Measurements from ENCODE around the gene CHST12.

- TF ChIP-seq GATA2 (IDR thresholded peaks at IDR 0.05; ENCODE audit: low read depth, low read length) (no peak), GATA3 (IDR thresholded peaks at IDR 0.05; ENCODE audit: low read depth, low read length) (no peak)
Measured at GRCh38 chr7:2421943-2422310, 18.5 kb downstream of the CHST12 start.

Data from SH-SY5Y (cell line).